Osteoblast (primary cell): Measurements from ENCODE around the gene MLEC. TPM values are rescaled to one million over a fixed set of nuclear protein-coding genes. Genes with fewer than 3 reads are reported as not detected.

Experiments
- DNase-seq: peaks from one replicate; pipeline ENCODE4 v3.0.0; 2011; ENCODE audit warnings: low spot score, mixed read lengths; ENCODE audit not compliant: insufficient read length; ENCODE audit errors: missing footprints
- H2AFZ ChIP-seq: 2 replicates; pipeline ENCODE4 v1.6.0; 2011; ENCODE audit warnings: mild to moderate bottlenecking, low read length
- H3K27ac ChIP-seq: 2 replicates; pipeline ENCODE4 v1.5.1; 2011; ENCODE audit warnings: mild to moderate bottlenecking, low read depth, low read length, moderate library complexity
- H3K27me3 ChIP-seq: 2 replicates; pipeline ENCODE4 v1.6.0; 2012; ENCODE audit warnings: mild to moderate bottlenecking, control low read depth, inconsistent platforms, low read length, moderate library complexity; ENCODE audit not compliant: insufficient read depth
- H3K36me3 ChIP-seq: 2 replicates; pipeline ENCODE4 v1.5.1; 2011; ENCODE audit warnings: mild to moderate bottlenecking, low read length, control low read depth, moderate library complexity; ENCODE audit not compliant: insufficient read depth
- H3K4me1 ChIP-seq: 2 replicates; pipeline ENCODE4 v1.5.1; 2011; ENCODE audit warnings: mild to moderate bottlenecking, low read length, control low read depth, moderate library complexity; ENCODE audit not compliant: insufficient read depth
- H3K4me2 ChIP-seq: 2 replicates; pipeline ENCODE4 v1.6.0; 2011; ENCODE audit warnings: mild to moderate bottlenecking, low read length; ENCODE audit not compliant: insufficient read depth
- H3K4me3 ChIP-seq: fragments of 200-600 bp; sonication (generic); 3 replicates; pipeline ENCODE4 v1.5.1; 2012; ENCODE audit warnings: mild to moderate bottlenecking, low read length, inconsistent platforms; ENCODE audit not compliant: insufficient read depth
- H3K79me2 ChIP-seq: 2 replicates; pipeline ENCODE4 v1.6.0; 2012; ENCODE audit warnings: mild to moderate bottlenecking, low read length, control low read depth, inconsistent platforms; ENCODE audit not compliant: insufficient read depth
- H3K9me3 ChIP-seq: 2 replicates; pipeline ENCODE4 v1.5.1; 2011; ENCODE audit warnings: low read depth, low read length, control low read depth
- H4K20me1 ChIP-seq: 2 replicates; pipeline ENCODE4 v1.6.0; 2012; ENCODE audit warnings: mild to moderate bottlenecking, low read length, control low read depth; ENCODE audit not compliant: insufficient read depth
- total RNA-seq: library from RNA; depleted of rRNA; stranded (reverse); fragments of >200 nt; gene quantifications from 2 replicates; pipeline ENCODE4 v1.2.3, GENCODE V29; 2012
- TF ChIP-seq, protein P1 (sequence below): IDR thresholded peaks from 2 replicates; pipeline ENCODE4 v1.5.1; 2011; ENCODE audit warnings: mild to moderate bottlenecking, low read depth, low read length, moderate library complexity; ENCODE audit errors: extremely low read depth

MLEC gene
- total RNA-seq, 1 donor, result 89.8 TPM

DNA sequence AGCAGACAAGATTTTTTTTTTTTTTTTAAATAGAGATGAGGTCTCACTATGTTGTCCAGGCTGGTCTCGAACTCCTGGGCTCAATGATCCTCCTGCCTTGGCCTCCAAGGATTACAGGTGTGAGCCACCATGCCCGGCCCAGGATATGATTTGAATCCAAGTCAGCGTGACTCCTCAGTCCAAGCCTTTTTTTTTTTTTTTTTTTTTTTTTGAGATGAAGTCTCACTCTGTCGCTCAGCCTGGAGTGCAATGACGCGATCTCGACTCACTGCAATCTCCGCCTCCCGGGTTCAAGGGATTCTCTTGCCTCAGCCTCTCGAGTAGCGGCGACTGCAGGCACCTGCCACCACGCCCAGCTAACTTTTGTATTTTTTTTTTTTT lies 39.6 kb upstream of the MLEC start:
- Histone ChIP-seq H3K27me3 (peaks cover 66% of the 10 kb centered on the region), H4K20me1 (no peaks in the 10 kb centered on the region), H2AFZ (no peak overlapping the region), H3K9me3 (no peaks in the 10 kb centered on the region), H3K4me2 (no peak overlapping the region), H3K4me1 (peaks cover 9% of the 10 kb centered on the region), H3K36me3 (no peaks in the 10 kb centered on the region), H3K4me3 (no peak overlapping the region), H3K27ac (no peak overlapping the region), H3K79me2 (no peaks in the 10 kb centered on the region)
- TF ChIP-seq, protein P1, sequence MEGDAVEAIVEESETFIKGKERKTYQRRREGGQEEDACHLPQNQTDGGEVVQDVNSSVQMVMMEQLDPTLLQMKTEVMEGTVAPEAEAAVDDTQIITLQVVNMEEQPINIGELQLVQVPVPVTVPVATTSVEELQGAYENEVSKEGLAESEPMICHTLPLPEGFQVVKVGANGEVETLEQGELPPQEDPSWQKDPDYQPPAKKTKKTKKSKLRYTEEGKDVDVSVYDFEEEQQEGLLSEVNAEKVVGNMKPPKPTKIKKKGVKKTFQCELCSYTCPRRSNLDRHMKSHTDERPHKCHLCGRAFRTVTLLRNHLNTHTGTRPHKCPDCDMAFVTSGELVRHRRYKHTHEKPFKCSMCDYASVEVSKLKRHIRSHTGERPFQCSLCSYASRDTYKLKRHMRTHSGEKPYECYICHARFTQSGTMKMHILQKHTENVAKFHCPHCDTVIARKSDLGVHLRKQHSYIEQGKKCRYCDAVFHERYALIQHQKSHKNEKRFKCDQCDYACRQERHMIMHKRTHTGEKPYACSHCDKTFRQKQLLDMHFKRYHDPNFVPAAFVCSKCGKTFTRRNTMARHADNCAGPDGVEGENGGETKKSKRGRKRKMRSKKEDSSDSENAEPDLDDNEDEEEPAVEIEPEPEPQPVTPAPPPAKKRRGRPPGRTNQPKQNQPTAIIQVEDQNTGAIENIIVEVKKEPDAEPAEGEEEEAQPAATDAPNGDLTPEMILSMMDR, result no peak
- DNase-seq, result no peak

DNA sequence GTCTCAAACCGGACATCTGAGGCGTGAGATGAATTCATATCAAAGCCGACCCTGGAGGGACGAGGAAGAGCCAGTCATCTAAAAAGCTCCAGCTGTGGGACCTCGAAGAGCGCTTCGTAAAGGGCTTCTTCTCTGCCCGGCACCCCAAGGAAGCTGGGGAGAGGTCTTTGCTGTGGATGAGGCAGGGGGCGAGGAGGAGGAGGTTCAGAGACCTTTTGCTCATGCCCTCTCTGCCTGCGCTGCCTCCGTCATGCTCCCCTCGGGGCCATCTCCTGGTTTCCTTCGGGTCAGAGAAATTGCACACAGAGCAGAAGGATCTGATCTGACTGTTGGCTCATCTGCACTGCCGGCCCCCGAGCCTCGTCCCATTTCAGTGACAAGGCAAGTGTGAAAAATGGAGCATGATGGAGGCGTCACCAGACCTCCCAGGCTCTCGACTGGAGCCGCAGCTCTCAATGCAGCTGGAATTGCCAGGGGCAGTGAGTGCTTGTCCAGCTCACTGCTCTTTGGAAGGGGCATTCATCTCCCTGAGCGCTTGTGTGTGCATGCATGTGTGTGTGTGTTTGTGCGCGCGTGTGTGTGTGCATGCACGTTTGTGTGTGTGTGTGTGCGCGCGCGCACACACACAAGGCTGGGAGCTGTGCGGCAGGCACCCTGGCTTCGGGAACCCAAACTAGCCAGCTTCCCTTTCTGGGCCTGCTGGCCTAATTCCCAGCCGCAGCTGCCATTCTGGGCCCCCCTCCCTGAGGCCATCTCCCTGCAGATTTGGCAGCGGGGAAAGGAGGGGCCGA lies 37.3 kb upstream of the MLEC start:
- no peaks in the 10 kb centered on the region for H3K79me2 ChIP-seq
- no peaks in the 10 kb centered on the region for H3K36me3 ChIP-seq
- peak overlapping the region; percentile 76 for H3K4me3 ChIP-seq
- peak overlapping the region; percentile 99 for H2AFZ ChIP-seq
- DNase-seq, result no peak
- TF ChIP-seq, protein P1, result no peak
- no peaks in the 10 kb centered on the region for H4K20me1 ChIP-seq
- H3K4me2 ChIP-seq, result peak overlapping the region; percentile 97
- H3K4me1 ChIP-seq, result peaks cover 9% of the 10 kb centered on the region
- peak overlapping the region; percentile 69 for H3K27ac ChIP-seq
- H3K27me3 ChIP-seq, result peaks cover 61% of the 10 kb centered on the region
- H3K9me3 ChIP-seq, result no peaks in the 10 kb centered on the region

DNA sequence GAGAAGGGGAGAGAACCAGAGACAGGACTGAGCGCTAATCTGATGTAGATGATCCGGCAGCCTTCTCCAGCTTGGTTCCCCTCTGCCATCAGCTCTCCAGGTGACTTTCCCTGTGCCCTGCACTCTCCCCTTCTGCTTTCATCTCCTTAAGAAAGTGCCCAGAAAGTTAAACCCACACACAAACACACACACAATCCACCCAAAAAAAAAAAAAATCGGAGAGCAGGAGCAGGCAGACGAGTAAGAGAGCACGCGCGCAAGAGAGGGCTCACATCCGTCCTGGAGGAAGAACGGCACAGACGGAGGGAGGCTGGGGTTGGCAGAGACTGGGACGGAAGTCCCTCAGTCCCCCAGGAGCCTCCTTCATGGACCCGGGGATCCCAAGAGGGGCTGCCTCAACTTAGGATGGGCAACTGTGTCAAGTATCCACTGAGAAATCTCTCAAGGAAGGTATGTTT lies 36.7 kb upstream of the MLEC start:
- H2AFZ ChIP-seq, result no peak overlapping the region
- DNase-seq, result no peak
- TF ChIP-seq, protein P1, result no peak

DNA sequence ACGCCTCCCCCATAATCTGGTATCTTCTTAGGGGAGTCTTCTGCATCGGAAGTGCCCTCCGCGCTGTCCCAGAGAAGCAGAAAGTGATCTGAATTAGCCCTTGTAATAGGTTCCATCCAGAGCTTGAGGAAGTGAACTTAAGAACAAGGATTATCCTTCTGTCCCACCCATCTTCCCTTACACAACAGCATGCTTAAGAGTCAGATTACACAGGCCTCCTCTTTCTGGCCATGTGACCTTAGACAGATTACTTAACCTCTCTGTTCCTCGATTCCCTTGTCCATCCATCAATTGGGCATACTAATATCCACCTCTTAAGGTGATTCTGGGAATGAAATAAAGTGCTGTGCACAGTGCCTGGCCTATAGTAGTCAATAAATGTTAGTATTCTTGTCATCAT lies 35.1 kb upstream of the MLEC start:
- TF ChIP-seq, protein P1, result no peak
- DNase-seq, result no peak

More for the DNA sequence above, 36.7 kb upstream of the MLEC start:
- Histone ChIP-seq H3K27me3 (peaks cover 59% of the 10 kb centered on the region), H3K9me3 (no peaks in the 10 kb centered on the region), H3K4me3 (no peak overlapping the region), H3K79me2 (no peaks in the 10 kb centered on the region), H3K36me3 (no peaks in the 10 kb centered on the region), H3K4me2 (no peak overlapping the region), H3K4me1 (peaks cover 9% of the 10 kb centered on the region), H4K20me1 (no peaks in the 10 kb centered on the region), H3K27ac (no peak overlapping the region)

More for the DNA sequence above, 35.1 kb upstream of the MLEC start:
- peaks cover 48% of the 10 kb centered on the region for H3K27me3 ChIP-seq
- no peaks in the 10 kb centered on the region for H3K36me3 ChIP-seq
- H4K20me1 ChIP-seq, result no peaks in the 10 kb centered on the region
- H3K79me2 ChIP-seq, result no peaks in the 10 kb centered on the region
- no peaks in the 10 kb centered on the region for H3K9me3 ChIP-seq
- H2AFZ ChIP-seq, result no peak overlapping the region
- H3K4me3 ChIP-seq, result no peak overlapping the region
- no peak overlapping the region for H3K27ac ChIP-seq
- peaks cover 9% of the 10 kb centered on the region for H3K4me1 ChIP-seq
- H3K4me2 ChIP-seq, result no peak overlapping the region
